IMR-90 (cell line): ENCODE measurements around the gene SEMA6D.

Experiments
- NFE2L2 ChIP-seq: fragments of 150-350 bp; IDR thresholded peaks from 2 replicates; pipeline ENCODE4 v1.6.1; 2016; ENCODE audit warnings: low read depth, mild to moderate bottlenecking, low read length
- POLR2A ChIP-seq: IDR thresholded peaks from 2 replicates; pipeline ENCODE4 v1.6.1; 2012; ENCODE audit warnings: mild to moderate bottlenecking, low read depth, low read length
- TF ChIP-seq, protein P1 (sequence below): conservative IDR thresholded peaks from 2 replicates; pipeline ENCODE4 v1.5.1; 2012; ENCODE audit warnings: mild to moderate bottlenecking, low read depth, low read length, improper control_type of control experiment

GRCh38 chr15:47802216-47802615, 84.9 kb downstream of the SEMA6D start:
- no peak for TF ChIP-seq NFE2L2
- TF ChIP-seq, protein P1, sequence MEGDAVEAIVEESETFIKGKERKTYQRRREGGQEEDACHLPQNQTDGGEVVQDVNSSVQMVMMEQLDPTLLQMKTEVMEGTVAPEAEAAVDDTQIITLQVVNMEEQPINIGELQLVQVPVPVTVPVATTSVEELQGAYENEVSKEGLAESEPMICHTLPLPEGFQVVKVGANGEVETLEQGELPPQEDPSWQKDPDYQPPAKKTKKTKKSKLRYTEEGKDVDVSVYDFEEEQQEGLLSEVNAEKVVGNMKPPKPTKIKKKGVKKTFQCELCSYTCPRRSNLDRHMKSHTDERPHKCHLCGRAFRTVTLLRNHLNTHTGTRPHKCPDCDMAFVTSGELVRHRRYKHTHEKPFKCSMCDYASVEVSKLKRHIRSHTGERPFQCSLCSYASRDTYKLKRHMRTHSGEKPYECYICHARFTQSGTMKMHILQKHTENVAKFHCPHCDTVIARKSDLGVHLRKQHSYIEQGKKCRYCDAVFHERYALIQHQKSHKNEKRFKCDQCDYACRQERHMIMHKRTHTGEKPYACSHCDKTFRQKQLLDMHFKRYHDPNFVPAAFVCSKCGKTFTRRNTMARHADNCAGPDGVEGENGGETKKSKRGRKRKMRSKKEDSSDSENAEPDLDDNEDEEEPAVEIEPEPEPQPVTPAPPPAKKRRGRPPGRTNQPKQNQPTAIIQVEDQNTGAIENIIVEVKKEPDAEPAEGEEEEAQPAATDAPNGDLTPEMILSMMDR = no peak
- no peak for TF ChIP-seq POLR2A
